Stimulated activated CD8-positive, alpha-beta memory T cell treated with anti-CD3 and anti-CD28 coated beads, Interleukin-12 subunit alpha, Interleukin-12 subunit beta, amount 100 ng/mL, for 24 hours (primary cell): ENCODE measurements around the gene TPP1.

Experiments
- DNase-seq: peaks from one replicate; pipeline ENCODE4 v3.0.0-alpha.2; 2020; ENCODE audit errors: extremely low read depth

TPP1 gene

DNA sequence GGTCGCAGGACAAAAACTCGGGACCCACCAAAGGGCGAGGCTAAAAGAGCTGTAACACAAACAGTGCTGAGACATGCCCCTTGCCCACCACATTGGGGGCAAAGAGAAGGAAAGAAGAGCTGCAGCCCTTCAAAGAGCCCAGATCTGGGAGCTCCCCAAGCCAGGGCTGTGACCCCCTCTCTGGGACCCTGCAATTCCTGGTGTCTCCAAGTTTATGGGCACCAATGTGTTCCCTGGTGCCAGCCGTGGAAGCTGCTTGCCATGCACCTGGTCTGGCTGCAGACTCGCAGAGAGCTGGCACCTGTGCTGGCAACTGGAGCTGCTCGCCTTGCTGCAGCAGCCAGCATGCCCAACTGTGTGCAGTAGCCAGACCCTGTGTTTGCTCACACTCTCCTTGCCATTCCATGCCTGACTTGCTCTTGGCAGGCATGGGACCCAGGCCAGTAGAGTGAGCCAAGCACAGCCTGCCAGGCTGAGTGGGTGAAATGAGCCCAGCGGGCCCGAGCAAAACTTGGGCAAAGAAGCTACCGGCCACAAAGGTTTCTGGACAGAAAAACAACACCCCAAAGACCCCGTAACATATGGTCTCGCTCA lies 31.8 kb downstream of the TPP1 start:
- no peak for DNase-seq

DNA sequence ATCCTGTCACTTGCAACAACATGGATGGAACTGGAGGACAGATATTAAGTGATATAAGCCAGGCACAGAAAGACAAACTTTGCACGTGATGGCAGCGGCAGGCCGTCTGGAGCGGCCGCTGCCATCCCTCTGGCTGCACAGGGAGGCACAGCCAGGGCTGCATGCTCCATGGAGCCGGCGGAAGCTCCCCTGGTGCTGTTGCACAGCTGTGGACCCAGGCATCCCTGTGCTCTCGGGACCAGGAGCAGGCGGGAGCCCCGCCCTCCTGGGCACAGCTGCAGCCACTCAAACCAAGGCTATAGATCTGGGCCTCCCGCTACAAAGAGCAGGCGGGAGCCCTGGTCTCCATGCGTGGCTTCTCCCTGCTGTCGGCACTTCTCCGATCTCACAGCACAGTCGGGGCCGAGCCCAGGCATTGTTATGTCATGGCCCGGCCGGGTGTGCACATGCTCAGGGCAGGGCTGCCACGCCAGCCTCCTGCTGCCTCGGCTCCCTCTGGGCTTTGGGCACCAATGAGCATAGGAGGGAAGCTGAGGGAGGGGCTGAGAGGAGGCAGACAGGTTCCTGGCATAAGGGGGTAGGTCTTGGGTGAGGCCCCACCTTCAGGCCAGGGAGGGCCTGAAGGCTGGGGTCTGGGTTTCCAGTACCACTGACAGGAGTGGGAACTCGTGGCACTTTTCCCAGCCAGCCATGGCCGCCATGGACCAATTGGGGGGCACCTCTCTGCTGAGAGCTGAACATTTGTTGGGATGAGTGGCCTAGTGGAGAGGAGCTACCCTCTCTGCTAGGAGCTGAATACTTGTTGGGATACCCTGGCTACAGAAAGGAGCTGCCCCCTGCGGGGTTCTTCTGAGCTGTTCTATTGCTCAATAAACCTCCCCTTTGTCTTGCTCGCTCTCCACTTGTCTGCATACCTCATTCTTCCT lies 32.5 kb downstream of the TPP1 start:
- no peak for DNase-seq

DNA sequence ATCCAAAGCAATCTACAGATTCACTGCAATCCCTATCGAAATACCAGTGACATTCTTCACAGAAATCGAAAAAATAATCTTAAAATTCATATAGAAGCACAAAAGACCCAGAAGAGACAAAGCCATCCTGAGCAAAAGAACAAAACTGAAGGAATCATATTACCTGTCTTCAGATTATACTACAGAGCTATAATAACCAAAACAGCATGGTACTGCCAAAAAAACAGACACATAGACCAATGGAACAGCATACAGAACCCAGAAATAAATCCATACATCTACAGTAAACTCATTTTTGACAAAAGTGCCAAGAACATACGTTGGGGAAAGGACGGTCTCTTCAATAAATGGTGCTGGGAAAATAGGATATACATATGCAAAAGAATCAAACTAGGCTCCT lies 34.7 kb downstream of the TPP1 start:
- DNase-seq = no peak

DNA sequence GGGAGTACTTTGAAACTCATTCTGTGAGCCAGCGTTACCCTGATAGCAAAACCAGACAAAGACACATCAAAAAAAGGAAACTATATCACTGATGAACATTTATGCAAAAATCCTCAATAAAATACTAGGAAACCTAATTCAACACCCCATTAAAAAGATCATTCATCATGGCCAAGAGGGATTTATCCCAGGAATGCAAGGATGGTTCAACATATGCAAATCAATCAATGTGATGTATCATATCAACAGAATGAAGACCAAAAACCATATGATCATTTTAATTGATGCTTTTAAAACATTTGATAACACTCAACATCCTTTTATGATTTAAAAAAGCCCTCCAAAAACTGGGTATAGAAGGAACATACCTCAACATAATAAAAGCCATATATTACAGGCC lies 35.6 kb downstream of the TPP1 start:
- no peak for DNase-seq

DNA sequence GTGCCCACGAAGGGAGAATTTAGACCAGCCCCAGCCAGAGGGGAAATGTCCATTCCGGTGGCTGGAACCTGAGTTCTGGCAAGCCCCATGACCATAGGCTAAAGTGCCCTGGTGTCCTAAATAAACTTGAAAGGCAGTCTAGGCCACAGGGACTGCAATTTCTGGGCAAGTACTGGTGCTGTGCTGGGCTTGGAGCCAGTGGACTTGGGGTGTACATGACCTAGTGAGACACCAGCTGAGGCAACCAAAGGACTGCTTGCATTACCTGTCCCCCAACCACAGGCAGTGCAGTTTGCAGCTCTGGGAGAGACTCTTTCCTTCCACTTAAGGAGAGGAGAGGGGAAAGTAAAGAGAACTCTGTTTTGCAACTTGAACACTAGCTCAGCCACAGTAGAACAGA lies 39.5 kb downstream of the TPP1 start:
- DNase-seq = no peak

DNA sequence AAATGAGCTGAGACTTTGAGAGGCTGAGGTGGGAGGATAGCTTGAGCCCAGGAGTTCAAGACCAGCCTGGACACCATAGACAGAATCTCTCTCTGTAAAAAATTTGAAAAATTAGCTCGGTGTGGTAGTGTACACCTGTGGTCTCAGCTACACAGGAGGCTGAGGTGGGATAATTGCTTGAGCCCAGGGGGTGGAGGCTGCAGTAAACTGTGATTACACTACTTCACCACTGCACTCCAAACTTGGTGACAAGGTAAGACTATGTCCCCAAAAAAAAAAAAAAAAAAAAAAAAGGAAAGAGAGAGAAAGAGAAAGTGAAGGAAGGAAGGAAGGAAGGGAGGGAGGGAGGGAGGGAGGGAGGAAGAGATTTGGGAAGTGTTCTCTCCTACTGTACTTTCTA lies 41.1 kb downstream of the TPP1 start:
- DNase-seq = no peak

DNA sequence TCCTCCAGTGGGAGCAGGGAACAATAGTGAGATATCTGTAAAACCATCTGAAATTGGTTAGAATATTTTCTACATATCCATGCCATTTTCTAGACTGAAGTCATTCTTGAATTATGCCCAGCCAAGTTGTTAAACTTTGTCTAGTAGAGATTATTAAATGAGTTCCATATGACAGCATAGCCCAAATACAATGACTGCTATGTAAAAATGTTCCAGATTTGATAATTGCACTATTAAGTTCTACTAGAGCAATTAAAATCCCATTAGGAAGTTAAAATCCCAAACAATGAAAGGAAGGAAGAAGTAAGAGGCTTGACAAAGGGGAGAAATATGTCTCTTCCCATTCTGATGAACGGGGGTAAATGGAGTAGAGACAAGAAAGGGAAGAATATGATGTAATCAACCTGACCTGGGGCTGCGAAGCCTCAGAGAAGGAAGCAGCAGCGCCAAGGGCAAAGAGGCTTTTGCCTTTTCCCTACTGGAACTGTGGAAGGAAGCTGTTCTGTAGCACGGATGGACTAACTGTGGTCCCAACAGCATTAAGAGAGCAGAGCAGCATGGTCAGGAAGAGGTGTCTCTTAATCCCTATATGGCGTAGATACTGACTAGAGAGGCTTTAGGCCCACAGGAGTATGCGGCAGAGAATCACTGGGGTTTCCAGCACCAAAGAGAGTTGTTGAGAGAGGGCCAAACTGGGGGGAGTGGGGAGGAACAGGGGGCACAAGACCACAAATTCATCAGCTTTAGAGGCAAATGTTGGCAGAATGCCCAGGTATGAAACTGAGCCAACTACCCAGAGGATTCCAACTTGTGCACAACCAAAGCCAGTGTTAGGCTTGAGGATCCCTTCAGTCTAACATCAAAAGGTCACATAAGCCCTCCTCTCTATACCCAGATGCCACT lies 42.5 kb downstream of the TPP1 start:
- DNase-seq = no peak

DNA sequence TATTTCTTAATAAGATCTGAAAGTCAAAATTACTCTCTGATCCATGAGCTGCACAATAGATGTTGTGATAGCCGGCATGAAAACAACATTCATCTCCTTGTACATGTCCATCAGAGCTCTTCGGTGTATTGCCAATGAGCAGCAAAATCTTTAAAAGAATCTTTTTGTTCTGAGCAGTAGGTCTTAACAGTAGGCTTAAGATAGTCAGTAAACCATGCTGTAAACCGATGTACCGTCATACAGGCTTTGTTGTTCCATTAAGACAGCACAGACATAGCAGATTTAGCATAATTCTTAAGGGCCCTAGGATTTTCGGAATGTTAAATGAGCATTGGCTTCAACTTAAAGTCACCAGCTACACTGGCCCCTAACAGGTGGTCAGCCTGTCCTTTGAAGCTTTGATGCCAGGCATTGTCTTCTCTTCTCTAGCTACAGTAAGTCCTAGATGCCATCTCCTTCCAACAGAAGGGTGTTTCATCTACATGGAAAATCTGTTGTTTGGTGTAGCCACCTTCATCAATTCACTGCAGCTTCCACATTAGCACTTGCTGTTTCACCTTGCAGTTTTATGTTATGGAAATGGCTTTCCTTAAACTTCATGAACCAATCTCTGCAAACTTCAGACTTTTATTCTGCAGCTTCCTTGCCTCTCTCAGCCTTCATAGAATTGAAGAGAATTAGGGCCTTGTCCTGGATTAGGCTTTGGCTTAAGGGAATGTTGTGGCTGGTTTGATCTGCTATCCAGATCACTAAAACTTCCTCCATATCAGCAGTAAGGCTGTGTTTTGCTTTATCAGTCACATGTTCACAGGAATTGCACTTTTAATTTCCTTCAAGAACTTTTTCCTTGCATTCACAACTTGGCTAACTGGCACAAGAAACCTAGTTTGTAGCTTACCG lies 44.2 kb downstream of the TPP1 start:
- DNase-seq = no peak

DNA sequence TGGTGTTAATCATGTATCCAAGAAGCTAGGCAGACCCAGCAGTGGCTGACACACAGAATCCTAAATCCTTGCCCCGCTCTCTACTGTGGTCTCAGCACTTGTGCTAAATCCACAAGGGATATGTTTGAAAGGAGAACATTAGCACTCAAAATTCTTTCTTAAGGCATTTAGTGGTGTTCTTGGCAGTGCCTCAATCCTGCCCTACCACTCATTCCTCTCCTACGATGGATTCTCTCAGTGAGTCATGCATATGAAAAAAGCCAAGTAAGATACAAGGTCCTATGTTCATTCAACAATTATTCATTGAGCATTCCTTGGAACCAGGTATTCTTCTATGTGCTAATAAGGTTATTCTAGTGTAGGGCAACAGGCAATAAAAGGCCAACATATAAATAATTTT lies 47.0 kb downstream of the TPP1 start:
- no peak for DNase-seq

DNA sequence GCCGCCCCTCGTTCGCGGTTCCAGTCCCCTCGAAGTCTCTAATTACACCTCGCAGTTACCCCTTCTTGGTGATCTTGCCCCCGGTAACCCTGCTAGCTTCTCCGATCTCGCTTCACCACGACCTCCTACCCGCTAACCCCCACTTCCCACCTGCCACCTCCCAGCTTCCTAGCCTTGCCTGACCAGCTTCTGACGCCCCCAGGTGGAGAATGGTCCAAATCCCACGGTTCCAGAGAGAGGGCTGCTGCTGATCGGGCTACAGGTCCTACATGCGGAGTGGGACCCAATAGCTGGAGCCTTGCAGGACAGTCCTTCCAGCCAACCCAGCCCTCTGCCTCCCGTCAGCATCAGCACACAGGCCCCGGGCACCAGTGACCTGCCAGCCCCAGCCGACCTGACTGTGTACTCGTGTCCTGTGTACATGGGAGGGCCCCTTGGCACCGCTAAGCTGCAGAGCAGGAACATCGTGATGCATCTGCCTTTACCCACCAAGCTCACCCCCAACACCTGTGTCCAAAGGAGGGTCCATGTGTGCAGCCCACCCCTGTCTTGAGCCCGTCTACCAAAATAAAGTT lies 47.7 kb downstream of the TPP1 start:
- no peak for DNase-seq

DNA sequence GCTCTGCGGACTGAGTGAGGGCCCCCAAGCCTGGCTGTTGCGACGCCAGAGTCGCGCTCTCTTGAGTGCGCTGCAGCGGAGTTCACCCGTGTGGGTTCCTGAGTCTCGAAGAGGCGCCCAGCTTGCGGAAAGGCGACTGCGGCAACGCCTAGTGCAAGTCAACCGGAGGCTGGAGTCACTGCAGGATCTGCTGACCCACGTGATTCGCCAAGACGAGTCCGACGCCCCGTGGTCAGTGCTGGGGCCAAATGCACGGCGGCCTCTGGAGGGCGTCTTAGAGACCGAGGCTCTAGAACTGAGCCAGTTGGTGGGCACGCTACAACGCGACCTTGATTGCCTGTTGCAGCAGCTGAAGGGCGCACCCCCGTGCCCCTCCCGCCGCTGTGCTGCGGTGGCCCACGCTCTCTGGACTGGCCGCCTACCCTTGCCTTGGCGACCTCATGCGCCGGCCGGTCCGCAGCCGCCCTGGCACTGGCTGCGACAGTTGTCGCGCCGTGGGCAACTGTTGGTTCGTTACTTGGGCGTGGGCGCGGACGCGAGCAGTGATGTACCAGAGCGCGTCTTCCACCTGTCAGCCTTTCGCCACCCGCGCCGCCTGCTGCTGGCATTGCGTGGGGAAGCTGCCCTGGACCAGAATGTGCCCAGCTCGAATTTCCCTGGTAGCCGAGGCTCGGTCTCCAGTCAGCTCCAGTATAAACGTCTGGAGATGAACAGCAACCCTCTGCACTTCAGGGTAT lies 48.4 kb downstream of the TPP1 start:
- DNase-seq = no peak

DNA sequence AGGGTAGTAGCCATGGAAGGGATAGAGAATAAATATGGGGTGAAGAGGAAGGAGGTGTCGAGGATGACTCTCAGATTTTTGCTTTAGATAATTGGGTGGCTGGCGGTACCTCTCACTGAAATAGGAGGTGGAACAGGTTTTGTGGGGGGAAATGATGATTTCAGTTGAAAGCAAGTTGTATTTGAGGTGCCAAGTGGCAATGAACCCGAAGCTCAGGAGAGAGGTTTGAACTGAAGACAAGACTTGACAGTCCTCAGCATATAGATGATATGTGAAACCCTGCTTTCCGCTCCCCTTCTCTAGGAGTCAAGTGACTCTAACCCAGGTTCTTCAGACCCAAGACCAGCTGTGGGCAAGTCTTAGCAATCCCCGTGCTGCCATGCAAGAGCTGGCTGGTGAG lies 49.5 kb downstream of the TPP1 start:
- DNase-seq = no peak

DNA sequence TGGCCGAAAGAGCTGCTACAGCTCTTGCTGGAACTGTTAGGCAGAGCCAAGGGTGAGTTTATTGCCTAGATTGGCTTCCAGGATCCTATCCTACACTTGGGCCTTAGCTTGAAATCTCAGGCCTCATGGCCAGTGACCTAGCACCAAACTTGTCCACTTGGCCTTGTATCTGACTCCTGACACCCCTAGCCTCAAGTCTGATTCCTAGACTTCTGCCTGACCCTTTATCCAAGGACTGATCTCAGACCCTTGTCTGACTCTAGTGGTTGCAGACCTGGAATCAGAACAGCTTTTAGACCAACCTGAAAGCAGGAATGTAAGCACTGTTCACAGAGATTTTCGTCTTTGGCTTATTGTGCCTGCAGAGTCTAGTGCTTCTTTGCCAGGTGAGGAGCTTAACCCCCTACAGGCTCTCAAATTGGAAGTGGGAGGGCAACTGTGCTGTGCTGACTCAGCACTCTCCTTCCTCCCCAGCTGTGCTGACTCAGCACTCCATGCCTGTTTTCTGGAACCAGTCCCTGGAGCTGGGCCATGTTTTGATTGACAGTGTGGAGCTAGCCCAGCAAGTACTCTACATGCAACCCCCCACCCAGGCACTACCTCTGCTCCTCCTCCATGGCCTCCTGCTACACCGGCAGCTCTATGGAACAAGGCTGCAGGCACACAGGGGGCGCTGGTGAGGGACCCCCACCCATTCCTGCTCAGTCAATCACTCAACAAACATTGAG lies 50.9 kb downstream of the TPP1 start:
- no peak for DNase-seq

DNA sequence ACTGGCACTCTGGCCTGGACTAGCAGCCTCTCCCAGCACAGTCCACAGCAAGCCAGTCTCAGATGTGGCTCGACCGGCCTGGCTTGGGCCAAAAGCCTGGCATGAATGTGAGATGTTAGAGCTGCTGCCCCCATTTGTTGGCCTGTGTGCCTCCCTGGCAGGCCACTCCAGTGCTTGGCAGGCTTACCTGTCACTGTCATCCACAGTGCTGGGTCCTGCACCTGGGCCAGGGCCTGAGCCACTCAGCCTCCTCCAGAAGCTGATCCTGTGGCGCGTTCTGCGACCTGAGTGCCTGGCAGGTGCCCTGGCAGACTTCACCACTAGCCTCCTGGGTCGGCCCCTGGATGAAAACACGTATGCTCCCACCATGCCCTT lies 51.9 kb downstream of the TPP1 start:
- no peak for DNase-seq

DNA sequence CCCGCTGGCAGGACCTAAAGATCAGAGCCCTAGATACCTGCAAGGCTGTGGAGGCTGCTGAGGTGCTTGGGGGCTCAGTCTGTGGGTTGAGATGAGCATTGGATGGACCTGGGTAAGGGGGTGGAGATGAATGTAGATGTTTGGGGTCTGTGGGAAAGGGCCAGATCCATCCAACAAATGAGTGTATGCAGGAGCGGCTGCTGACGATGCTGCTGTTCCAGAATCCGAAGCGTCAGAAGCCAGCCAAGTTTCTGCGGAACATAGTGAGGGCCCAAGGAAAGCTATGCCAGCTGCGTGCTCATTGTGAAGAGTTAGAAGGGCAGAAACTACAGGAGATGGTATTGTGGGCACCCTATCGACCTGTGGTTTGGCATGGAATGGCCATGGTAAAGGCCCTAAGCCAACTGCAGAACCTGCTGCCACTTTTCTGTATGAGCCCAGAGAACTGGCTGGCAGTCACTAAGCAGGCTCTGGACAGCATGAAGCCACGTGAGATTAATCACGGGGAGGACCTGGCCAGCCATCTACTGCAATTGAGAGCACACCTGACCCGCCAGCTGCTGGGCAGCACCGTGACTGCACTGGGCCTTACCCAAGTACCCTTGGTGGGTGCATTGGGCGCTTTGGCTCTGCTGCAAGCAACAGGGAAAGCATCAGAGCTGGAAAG lies 52.4 kb downstream of the TPP1 start:
- no peak for DNase-seq

DNA sequence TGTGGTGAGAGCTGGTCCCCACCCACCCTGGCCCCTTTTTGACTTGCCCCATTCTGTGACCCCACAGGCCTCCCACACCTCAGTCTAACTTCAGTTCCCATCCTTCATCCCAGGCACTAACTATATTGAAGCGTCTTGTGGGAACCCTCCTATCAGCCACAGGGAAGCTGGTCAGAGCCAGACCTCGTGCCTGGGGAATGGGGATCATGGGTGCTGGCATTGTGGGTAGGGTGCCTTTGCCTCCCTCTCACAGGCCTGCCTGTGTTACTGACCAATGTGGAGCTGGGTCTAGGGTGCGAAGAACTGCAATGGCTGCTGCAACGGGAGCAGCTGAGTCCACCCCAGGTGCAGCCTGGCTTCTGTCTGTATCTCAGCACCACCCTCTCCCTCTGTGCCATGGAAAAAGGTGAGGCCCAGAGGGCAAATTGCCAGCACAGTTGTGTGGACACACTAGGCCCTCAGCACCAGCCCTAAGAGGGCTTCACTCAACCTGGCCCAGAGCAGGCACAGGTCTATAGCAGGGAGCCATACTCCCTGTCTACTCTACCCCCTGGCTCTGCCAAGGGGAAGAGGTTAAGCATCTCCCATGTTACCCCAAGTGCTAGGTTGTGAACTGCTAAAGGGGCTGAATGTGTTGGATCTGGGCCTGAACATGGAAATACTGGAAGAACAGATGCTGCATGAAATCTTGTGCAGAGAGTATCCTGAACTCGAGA lies 53.1 kb downstream of the TPP1 start:
- no peak for DNase-seq

DNA sequence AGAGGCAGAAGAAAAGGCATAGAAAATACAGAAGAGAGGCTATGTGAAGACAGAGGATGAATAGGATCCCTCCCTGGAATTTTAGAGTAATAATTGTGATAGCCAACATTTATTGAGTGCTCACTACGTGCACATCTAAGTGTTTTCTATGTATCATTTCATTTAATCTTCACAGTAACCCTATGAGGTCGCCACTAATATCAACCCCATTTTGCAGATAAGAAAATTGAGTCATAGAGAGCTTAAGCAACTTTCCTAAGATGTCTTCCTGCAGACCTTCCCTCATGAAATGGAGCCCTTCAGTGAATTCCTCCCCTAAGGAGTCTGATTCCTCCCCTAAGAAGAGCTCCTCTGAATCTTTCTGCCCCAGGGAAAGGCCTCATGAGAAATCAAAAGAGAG lies 53.9 kb downstream of the TPP1 start:
- DNase-seq = no peak

DNA sequence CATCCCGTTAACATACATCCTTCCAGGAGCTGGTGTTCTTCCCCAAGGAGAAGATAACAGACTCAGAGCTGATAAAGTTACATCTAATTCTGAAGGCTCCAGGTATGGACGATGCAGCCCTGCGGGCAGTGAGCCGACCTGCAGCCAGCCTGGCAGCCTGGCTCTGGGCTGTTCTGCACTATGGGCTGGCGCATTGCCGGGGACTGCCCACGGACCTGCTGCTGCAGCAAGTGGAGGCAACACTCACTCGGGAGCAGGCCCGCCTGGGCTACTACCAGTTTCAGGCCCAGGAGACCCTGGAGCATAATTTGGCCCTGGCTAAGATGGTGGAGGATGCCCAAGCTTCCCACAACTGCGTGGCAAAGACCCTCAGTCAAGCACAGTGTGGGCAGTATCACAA lies 55.6 kb downstream of the TPP1 start:
- no peak for DNase-seq
